Lower lobe of right lung (tissue), 2 donors: ENCODE measurements around the gene NRG2. TPM values are rescaled to one million over a fixed set of nuclear protein-coding genes. Genes with fewer than 3 reads are reported as not detected.

Source experiments
- ATAC-seq, 2 donors: fragments of 200-7000 bp; cut with Tn5 transposase; one replicate each; pipeline ENCODE4 v1.9.1; 2020 to 2022; ENCODE audit warnings: mild to moderate bottlenecking in 2 of 2, moderate library complexity in 2 of 2
- DNase-seq: peaks from one replicate; pipeline ENCODE4 v3.0.0-alpha.2; 2020
- H3K27ac ChIP-seq: fragments of 200-600 bp; one replicate; pipeline ENCODE4 v1.8.0; 2022
- H3K27me3 ChIP-seq: fragments of 200-600 bp; one replicate; pipeline ENCODE4 v1.8.0; 2022; ENCODE audit warnings: low read depth
- H3K36me3 ChIP-seq: fragments of 200-600 bp; one replicate; pipeline ENCODE4 v1.8.0; 2022; ENCODE audit warnings: mild to moderate bottlenecking
- H3K4me1 ChIP-seq: fragments of 200-600 bp; one replicate; pipeline ENCODE4 v1.8.0; 2022
- H3K4me3 ChIP-seq: fragments of 200-600 bp; one replicate; pipeline ENCODE4 v1.8.0; 2022; ENCODE audit warnings: mild to moderate bottlenecking
- H3K9me3 ChIP-seq: fragments of 200-600 bp; one replicate; pipeline ENCODE4 v1.8.0; 2022
- intact Hi-C: fragments of 100-400 bp; cut with DNase I; formaldehyde crosslinking; loops from one replicate; pipeline ENCODE4 v1.11.0; 2022
- total RNA-seq: library from RNA; stranded (reverse); fragmentation: NEBNext Ultra II Directional; extraction: Animal tissue kit (Norgen Biotek cat#: 25700); gene quantifications from one replicate; pipeline ENCODE4 v1.2.1, GENCODE V29; 2021
- TF ChIP-seq, protein P1 (sequence below): fragments of 200-600 bp; IDR thresholded peaks from one replicate; pipeline ENCODE4 v1.8.0; 2022; ENCODE audit warnings: antibody characterized with exemption, mild to moderate bottlenecking
- donor health status: DM: no; HTN: yes; CAD: no; lungs with severe emphysema.

Gene NRG2
- total RNA-seq, 1 donor from 2014 or later: 1.6 TPM

DNA sequence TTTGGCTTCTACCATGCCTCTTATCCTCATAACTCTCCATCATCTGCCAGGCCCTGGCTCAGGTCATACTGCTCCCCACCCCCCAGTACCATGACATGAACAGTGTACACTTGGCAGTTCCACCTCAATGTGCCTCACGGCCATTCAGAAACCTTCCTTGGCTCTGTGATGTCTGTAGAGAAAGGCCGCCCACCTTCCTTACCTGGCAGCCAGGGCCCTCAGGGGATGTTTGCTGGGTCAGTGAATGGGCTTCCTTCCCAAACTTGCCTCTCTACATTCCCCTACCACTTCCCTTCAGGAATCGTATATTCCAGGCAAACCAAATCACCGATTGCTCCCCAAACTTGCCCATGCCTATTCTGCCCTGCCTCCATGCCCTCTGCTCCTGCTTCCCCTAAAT, 146.4 kb downstream of the NRG2 start:
- no peaks in the 10 kb centered on the region for H3K9me3 ChIP-seq
- peaks cover 5% of the 10 kb centered on the region for H3K27me3 ChIP-seq
- intact Hi-C loops: no loop called here
- H3K4me1 ChIP-seq: peaks cover 11% of the 10 kb centered on the region
- DNase-seq (no peak), ATAC-seq (no peak)
- no peak overlapping the region for H3K27ac ChIP-seq
- TF ChIP-seq, protein P1, sequence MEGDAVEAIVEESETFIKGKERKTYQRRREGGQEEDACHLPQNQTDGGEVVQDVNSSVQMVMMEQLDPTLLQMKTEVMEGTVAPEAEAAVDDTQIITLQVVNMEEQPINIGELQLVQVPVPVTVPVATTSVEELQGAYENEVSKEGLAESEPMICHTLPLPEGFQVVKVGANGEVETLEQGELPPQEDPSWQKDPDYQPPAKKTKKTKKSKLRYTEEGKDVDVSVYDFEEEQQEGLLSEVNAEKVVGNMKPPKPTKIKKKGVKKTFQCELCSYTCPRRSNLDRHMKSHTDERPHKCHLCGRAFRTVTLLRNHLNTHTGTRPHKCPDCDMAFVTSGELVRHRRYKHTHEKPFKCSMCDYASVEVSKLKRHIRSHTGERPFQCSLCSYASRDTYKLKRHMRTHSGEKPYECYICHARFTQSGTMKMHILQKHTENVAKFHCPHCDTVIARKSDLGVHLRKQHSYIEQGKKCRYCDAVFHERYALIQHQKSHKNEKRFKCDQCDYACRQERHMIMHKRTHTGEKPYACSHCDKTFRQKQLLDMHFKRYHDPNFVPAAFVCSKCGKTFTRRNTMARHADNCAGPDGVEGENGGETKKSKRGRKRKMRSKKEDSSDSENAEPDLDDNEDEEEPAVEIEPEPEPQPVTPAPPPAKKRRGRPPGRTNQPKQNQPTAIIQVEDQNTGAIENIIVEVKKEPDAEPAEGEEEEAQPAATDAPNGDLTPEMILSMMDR: no peak
- no peak overlapping the region for H3K4me3 ChIP-seq
- H3K36me3 ChIP-seq: no peaks in the 10 kb centered on the region

DNA sequence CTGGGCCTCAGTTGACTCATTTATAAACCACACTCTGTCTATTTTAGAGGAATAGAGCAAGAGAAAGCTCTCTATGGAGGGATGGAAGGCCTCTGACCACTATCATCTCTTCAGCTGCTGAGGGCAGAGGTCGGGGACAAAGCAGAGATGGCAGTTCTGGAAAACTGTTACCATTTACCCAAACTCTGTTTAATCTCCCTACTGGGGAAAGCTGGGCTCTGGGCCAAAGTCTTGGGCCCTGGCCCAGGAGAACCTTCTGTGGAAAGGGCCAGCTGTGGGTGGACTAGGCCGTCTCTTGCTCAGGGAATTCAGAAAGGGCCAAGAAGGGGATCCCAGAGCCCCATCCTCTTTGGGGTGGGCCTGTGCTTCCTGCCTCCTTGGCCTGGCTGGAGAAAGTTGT, 147.5 kb downstream of the NRG2 start:
- no peak overlapping the region for H3K27ac ChIP-seq
- no peaks in the 10 kb centered on the region for H3K27me3 ChIP-seq
- no peaks in the 10 kb centered on the region for H3K36me3 ChIP-seq
- H3K4me1 ChIP-seq: peaks cover 11% of the 10 kb centered on the region
- no peak overlapping the region for H3K4me3 ChIP-seq
- ATAC-seq (no peak), DNase-seq (no peak)
- TF ChIP-seq, protein P1: no peak
- intact Hi-C loops: no loop called here
- no peaks in the 10 kb centered on the region for H3K9me3 ChIP-seq

DNA sequence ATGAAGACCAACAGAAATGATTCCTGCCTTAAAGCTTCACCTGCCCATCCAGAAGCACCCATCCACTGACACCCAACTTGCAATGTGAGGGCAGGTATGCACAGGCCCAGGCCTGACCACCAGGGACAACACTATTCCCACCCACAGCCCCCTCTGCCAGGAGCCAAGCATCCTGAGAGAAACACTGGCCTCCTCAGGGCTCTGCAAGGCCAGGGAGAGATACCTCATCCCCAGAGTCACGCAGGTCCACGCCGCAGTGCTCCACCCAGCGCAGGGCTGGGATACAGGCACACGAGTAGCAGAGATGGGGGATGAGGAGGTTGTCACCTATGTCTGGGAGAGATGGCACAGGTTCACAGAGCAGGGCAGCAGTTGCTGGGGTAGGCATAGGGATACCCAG, 148.1 kb downstream of the NRG2 start:
- ATAC-seq: no peak
- Histone ChIP-seq H3K36me3 (no peaks in the 10 kb centered on the region), H3K27me3 (no peaks in the 10 kb centered on the region), H3K4me3 (no peak overlapping the region), H3K9me3 (no peaks in the 10 kb centered on the region), H3K4me1 (peaks cover 11% of the 10 kb centered on the region), H3K27ac (no peak overlapping the region)
- TF ChIP-seq, protein P1: no peak
- DNase-seq: no peak
- intact Hi-C loops: no loop called here

DNA sequence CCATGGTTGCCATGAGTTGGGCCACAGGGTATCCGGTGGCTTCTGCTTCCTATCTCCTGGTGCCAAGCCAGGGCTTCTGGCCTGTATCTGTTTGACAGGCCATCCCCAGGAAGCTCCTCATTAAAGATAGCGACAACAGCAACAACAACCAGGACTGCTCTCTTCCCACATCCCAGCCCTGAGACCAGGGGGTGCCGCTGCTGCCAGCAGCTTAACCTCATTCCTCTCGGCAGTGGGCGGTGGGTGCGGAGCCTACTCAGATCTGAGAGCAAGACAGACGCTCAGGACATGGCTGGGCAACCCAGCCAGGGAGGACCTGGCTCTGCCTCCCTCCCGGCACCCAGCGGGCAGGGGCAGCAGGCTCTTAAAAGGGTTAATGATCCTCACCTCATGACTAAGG, 149.2 kb downstream of the NRG2 start:
- ATAC-seq (no peak), DNase-seq (no peak)
- TF ChIP-seq, protein P1: no peak
- H3K27me3 ChIP-seq: no peaks in the 10 kb centered on the region
- H3K9me3 ChIP-seq: no peaks in the 10 kb centered on the region
- intact Hi-C loops: no loop called here
- no peak overlapping the region for H3K4me3 ChIP-seq
- no peak overlapping the region for H3K27ac ChIP-seq
- no peaks in the 10 kb centered on the region for H3K36me3 ChIP-seq
- peaks cover 11% of the 10 kb centered on the region for H3K4me1 ChIP-seq

DNA sequence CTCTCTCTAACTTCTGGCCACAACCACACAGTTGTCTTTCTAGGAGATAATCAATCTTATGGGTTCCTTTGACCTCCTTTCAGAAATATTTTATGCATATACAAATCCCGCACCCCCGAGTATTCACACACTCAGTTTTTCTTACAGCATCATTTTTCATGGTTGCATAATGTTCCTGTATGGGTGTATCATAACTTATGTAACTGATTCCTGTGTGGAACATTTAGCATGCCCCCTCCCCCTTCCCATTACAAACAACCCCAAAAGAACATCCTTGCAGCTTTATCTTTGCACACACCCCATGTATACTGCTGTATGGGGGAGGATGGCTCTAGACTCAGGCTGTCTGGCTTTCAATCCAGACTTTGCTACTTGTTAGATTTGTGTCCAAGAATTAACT, 153.7 kb downstream of the NRG2 start:
- DNase-seq (no peak), ATAC-seq (no peak)
- Histone ChIP-seq H3K4me3 (no peak overlapping the region), H3K9me3 (no peaks in the 10 kb centered on the region), H3K27ac (no peak overlapping the region), H3K4me1 (no peaks in the 10 kb centered on the region), H3K27me3 (no peaks in the 10 kb centered on the region), H3K36me3 (no peaks in the 10 kb centered on the region)
- TF ChIP-seq, protein P1: no peak
- intact Hi-C loops: no loop called here

DNA sequence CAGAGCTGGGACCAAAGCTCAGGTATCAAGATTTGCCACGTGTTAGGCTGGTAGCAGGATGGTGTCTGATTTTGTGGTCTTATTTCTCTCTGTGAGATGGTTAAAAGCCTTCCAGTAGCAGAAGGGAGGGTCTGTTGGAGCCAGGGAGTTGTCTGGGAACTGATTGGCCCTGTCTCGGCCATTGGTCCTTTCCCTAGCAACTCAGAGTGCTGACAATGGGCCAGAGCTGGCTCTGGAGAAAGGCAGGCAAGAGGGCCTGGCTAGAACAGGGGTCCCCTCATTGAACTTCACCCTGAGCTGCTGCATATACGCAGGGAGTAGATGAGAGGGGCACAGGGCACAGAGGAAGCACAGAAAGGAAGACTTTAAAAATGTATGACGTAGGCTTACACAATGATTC, 154.7 kb downstream of the NRG2 start:
- TF ChIP-seq, protein P1: no peak
- H3K27ac ChIP-seq: no peak overlapping the region
- H3K4me1 ChIP-seq: no peaks in the 10 kb centered on the region
- DNase-seq (no peak), ATAC-seq (no peak)
- no peaks in the 10 kb centered on the region for H3K27me3 ChIP-seq
- H3K36me3 ChIP-seq: no peaks in the 10 kb centered on the region
- intact Hi-C loops: no loop called here
- no peak overlapping the region for H3K4me3 ChIP-seq
- H3K9me3 ChIP-seq: no peaks in the 10 kb centered on the region
